Stomach smooth muscle (tissue), 2 donors: ENCODE measurements around the gene ZFR2.

Source experiments
- H3K27ac ChIP-seq: one replicate; pipeline ENCODE4 v1.7.0; 2013; ENCODE audit warnings: mild to moderate bottlenecking, low read length, inconsistent platforms
- H3K27me3 ChIP-seq, 2 donors: one replicate each; pipeline ENCODE4 v1.7.0; 2013; ENCODE audit warnings: low read length in 2 of 2; ENCODE audit not compliant: insufficient read depth in 2 of 2, control insufficient read depth in 1 of 2
- H3K36me3 ChIP-seq, 2 donors: one replicate each; pipeline ENCODE4 v1.7.0; 2013; ENCODE audit warnings: low read length in 2 of 2; ENCODE audit not compliant: control insufficient read depth in 2 of 2, insufficient read depth in 2 of 2
- H3K4me1 ChIP-seq: one replicate; pipeline ENCODE4 v1.7.0; 2013; ENCODE audit warnings: low read length; ENCODE audit not compliant: control insufficient read depth, insufficient read depth
- H3K4me3 ChIP-seq, 2 donors: one replicate each; pipeline ENCODE4 v1.7.0; 2013; ENCODE audit warnings: low read length in 2 of 2
- H3K9ac ChIP-seq, 2 donors: one replicate each; pipeline ENCODE4 v1.7.0; 2013; ENCODE audit warnings: low read length in 2 of 2, mild to moderate bottlenecking in 1 of 2
- H3K9me3 ChIP-seq, 2 donors: one replicate each; pipeline ENCODE4 v1.7.0; 2013; ENCODE audit warnings: low read length in 2 of 2; ENCODE audit not compliant: control insufficient read depth in 2 of 2
- donor health status: healthy.
- donor health status: Pancreatic carcinoma.

Gene ZFR2

GRCh38 chr19:3851254-3852176, 17.3 kb downstream of the ZFR2 start:
- no peak overlapping the region for H3K4me3 ChIP-seq

GRCh38 chr19:3850320-3850972, 18.4 kb downstream of the ZFR2 start:
- H3K27ac ChIP-seq: no peak overlapping the region
- no peak overlapping the region for H3K4me3 ChIP-seq
- no peaks in the 10 kb centered on the region for H3K36me3 ChIP-seq
- H3K9ac ChIP-seq: no peak overlapping the region
- H3K4me1 ChIP-seq: no peaks in the 10 kb centered on the region
- peaks cover 2 to 21% of the 10 kb centered on the region in 2 donors for H3K9me3 ChIP-seq
- no peaks in the 10 kb centered on the region for H3K27me3 ChIP-seq

More at GRCh38 chr19:3851254-3852176, 17.3 kb downstream of the ZFR2 start:
- no peak overlapping the region for H3K9ac ChIP-seq
- H3K9me3 ChIP-seq: peaks cover 2 to 21% of the 10 kb centered on the region in 2 donors
- no peaks in the 10 kb centered on the region for H3K4me1 ChIP-seq
- no peaks in the 10 kb centered on the region for H3K36me3 ChIP-seq
- H3K27me3 ChIP-seq: no peaks in the 10 kb centered on the region
- no peak overlapping the region for H3K27ac ChIP-seq

- H3K27ac ChIP-seq: no peak overlapping the region
- no peak overlapping the region for H3K9ac ChIP-seq
- no peak overlapping the region for H3K4me3 ChIP-seq
- no peaks in the 10 kb centered on the region for H3K36me3 ChIP-seq
- H3K27me3 ChIP-seq: peaks cover 0 to 2% of the 10 kb centered on the region in 2 donors
- H3K4me1 ChIP-seq: no peaks in the 10 kb centered on the region
- peaks cover 2 to 21% of the 10 kb centered on the region in 2 donors for H3K9me3 ChIP-seq
Measured at GRCh38 chr19:3849787-3850186, 19.1 kb downstream of the ZFR2 start.

GRCh38 chr19:3849092-3849491, 19.7 kb downstream of the ZFR2 start:
- H3K36me3 ChIP-seq: no peaks in the 10 kb centered on the region
- no peak overlapping the region for H3K4me3 ChIP-seq
- H3K27me3 ChIP-seq: peaks cover 0 to 2% of the 10 kb centered on the region in 2 donors
- H3K9ac ChIP-seq: no peak overlapping the region
- no peak overlapping the region for H3K27ac ChIP-seq
- peaks cover 2 to 21% of the 10 kb centered on the region in 2 donors for H3K9me3 ChIP-seq
- no peaks in the 10 kb centered on the region for H3K4me1 ChIP-seq

- Histone ChIP-seq H3K27me3 (peaks cover 0 to 3% of the 10 kb centered on the region in 2 donors), H3K36me3 (no peaks in the 10 kb centered on the region), H3K27ac (no peak overlapping the region), H3K9me3 (no peaks in the 10 kb centered on the region), H3K4me3 (no peak overlapping the region), H3K9ac (no peak overlapping the region), H3K4me1 (no peaks in the 10 kb centered on the region)
Measured at GRCh38 chr19:3844596-3844995, 24.2 kb downstream of the ZFR2 start.

- no peaks in the 10 kb centered on the region for H3K4me1 ChIP-seq
- H3K4me3 ChIP-seq: no peak overlapping the region
- H3K9me3 ChIP-seq: no peaks in the 10 kb centered on the region
- no peak overlapping the region for H3K27ac ChIP-seq
- H3K9ac ChIP-seq: no peak overlapping the region
- H3K27me3 ChIP-seq: peaks cover 0 to 3% of the 10 kb centered on the region in 2 donors
- no peaks in the 10 kb centered on the region for H3K36me3 ChIP-seq
Measured at GRCh38 chr19:3842948-3843347, 25.9 kb downstream of the ZFR2 start.

GRCh38 chr19:3840804-3841203, 28.0 kb downstream of the ZFR2 start:
- H3K9ac ChIP-seq: no peak overlapping the region
- no peak overlapping the region for H3K27ac ChIP-seq
- H3K4me1 ChIP-seq: no peaks in the 10 kb centered on the region
- no peak overlapping the region for H3K4me3 ChIP-seq
- H3K9me3 ChIP-seq: no peaks in the 10 kb centered on the region
- no peaks in the 10 kb centered on the region for H3K36me3 ChIP-seq
- H3K27me3 ChIP-seq: peaks cover 0 to 3% of the 10 kb centered on the region in 2 donors

GRCh38 chr19:3839941-3840340, 28.9 kb downstream of the ZFR2 start:
- H3K27me3 ChIP-seq: peaks cover 0 to 3% of the 10 kb centered on the region in 2 donors
- no peak overlapping the region for H3K4me3 ChIP-seq
- H3K9ac ChIP-seq: no peak overlapping the region
- H3K4me1 ChIP-seq: no peaks in the 10 kb centered on the region
- no peaks in the 10 kb centered on the region for H3K36me3 ChIP-seq
- H3K27ac ChIP-seq: no peak overlapping the region
- H3K9me3 ChIP-seq: no peaks in the 10 kb centered on the region

- no peaks in the 10 kb centered on the region for H3K36me3 ChIP-seq
- no peak overlapping the region for H3K4me3 ChIP-seq
- H3K4me1 ChIP-seq: no peaks in the 10 kb centered on the region
Measured at GRCh38 chr19:3838661-3839060, 30.2 kb downstream of the ZFR2 start.

GRCh38 chr19:3837922-3838321, 30.9 kb downstream of the ZFR2 start:
- no peaks in the 10 kb centered on the region for H3K36me3 ChIP-seq
- no peak overlapping the region for H3K9ac ChIP-seq
- peaks cover 0 to 3% of the 10 kb centered on the region in 2 donors for H3K27me3 ChIP-seq

More at GRCh38 chr19:3838661-3839060, 30.2 kb downstream of the ZFR2 start:
- H3K27ac ChIP-seq: no peak overlapping the region
- no peaks in the 10 kb centered on the region for H3K9me3 ChIP-seq
- no peak overlapping the region for H3K9ac ChIP-seq
- H3K27me3 ChIP-seq: peaks cover 0 to 2% of the 10 kb centered on the region in 2 donors

More at GRCh38 chr19:3837922-3838321, 30.9 kb downstream of the ZFR2 start:
- Histone ChIP-seq H3K27ac (no peak overlapping the region), H3K4me3 (no peak overlapping the region), H3K9me3 (no peaks in the 10 kb centered on the region), H3K4me1 (no peaks in the 10 kb centered on the region)
